Measurements from ENCODE around the gene TRIM39.

DNA sequence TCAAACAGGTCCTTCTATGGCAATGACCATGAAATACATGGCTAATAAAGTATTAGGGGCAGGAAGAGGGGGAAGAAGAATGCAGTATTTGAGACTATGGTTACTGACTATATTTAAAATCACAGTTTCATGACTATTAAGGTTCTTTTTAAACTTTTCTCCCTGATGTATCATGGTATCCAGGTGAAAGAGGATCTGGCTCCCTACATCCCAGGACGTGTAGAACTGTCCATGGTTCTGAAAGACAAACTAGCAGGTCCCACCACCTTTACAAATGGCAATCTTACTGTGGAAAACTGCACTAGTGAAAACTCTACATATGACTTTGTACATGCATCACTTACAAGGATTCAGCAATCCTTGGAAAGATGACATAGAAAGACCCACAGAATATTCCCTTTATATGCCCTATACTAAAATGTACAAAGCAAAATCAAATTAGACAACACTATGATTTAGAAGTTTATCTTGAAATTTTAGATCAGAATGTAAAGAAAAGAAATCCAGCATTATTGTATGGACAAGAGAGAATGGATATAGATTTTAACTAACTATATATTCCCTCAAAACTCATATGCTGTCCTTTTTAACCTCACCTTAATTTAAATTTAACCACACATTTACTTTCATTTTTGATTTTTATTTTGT, 51.7 kb downstream of the TRIM39 start:
- TF ChIP-seq, protein P1, sequence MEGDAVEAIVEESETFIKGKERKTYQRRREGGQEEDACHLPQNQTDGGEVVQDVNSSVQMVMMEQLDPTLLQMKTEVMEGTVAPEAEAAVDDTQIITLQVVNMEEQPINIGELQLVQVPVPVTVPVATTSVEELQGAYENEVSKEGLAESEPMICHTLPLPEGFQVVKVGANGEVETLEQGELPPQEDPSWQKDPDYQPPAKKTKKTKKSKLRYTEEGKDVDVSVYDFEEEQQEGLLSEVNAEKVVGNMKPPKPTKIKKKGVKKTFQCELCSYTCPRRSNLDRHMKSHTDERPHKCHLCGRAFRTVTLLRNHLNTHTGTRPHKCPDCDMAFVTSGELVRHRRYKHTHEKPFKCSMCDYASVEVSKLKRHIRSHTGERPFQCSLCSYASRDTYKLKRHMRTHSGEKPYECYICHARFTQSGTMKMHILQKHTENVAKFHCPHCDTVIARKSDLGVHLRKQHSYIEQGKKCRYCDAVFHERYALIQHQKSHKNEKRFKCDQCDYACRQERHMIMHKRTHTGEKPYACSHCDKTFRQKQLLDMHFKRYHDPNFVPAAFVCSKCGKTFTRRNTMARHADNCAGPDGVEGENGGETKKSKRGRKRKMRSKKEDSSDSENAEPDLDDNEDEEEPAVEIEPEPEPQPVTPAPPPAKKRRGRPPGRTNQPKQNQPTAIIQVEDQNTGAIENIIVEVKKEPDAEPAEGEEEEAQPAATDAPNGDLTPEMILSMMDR (IDR thresholded peaks at IDR 0.05) = no peak
- TF ChIP-seq POLR2A (IDR thresholded peaks at IDR 0.05) = no peak

Data from testis (tissue), 2 donors.